GM12874 (cell line): Measurements from ENCODE around the gene MED15.

ENCODE experiments used
- CTCF ChIP-seq: IDR thresholded peaks from 2 replicates; pipeline ENCODE4 v1.5.1; 2011; ENCODE audit warnings: low read depth, mild to moderate bottlenecking, control low read depth, low read length, moderate library complexity; ENCODE audit not compliant: insufficient read depth

The MED15 gene

GRCh38 chr22:20514658-20515406 lies 7.4 kb downstream of the MED15 start:
- no peak for TF ChIP-seq CTCF

- no peak for TF ChIP-seq CTCF
These were observed 9.0 kb downstream of the MED15 start for GRCh38 chr22:20516399-20516798.

GRCh38 chr22:20517422-20517821 lies 10.0 kb downstream of the MED15 start:
- no peak for TF ChIP-seq CTCF

- no peak for TF ChIP-seq CTCF
These were observed 10.6 kb downstream of the MED15 start for GRCh38 chr22:20517841-20518592.

- TF ChIP-seq CTCF: no peak
These were observed 12.1 kb downstream of the MED15 start for GRCh38 chr22:20519558-20519957.

- TF ChIP-seq CTCF: no peak
These were observed 12.7 kb downstream of the MED15 start for GRCh38 chr22:20520093-20520511.

- TF ChIP-seq CTCF: no peak
These were observed 15.0 kb downstream of the MED15 start for GRCh38 chr22:20522134-20523004.
